ENCODE measurements around the gene SMIM36. TPM values are rescaled to one million over a fixed set of nuclear protein-coding genes. Genes with fewer than 3 reads are reported as not detected.
A peak's percentile ranks its signal among the peaks of the same experiment; 100 is the strongest.

SMIM36 gene
- total RNA-seq (2014; rRNA removed; shearing (Covaris generic)): not detected in 2 replicates

DNA sequence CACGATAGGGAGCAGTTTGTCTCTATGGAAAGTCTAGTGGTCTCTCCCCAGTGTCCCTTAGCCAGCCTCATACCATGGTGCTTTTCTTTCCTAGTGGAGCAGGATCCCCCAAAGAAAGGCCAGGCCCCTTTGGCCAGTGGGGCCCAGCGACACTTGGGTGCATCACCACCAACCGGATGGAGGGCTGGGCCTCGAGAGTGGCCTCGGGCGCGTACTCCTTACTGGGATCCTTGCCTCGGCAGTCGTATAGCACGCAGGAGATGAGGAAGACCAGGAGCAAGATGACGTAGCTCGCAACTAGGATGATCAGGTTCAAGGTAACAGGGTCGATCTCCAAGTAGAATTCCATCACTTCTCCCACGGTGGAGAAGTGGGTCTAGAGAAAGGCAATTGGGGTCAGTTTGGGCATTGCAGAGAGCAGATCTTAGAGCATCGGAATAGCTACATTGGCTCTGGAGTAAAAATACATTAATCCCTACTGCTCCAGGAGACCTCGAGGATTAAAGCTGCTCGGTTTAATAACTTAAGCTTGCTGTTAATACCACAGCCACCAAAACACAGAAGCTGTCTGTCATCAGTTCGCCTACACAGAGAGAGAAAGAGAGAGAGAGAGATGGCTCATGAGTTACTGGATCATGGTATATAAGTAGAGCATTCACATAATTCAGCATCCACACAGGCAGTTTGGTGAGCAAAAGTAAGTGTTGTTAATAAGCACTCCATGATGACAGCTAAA lies at the start of gene SMIM36:
TSS of gene SMIM36 (minus strand) at position 467 of the 736 bp plus-strand sequence.
- H3K27ac ChIP-seq: no peak within 1 kb of the TSS
- no peaks in the 10 kb centered on the region for H3K27me3 ChIP-seq
- H3K4me1 ChIP-seq: no peaks in the 10 kb centered on the region
- H3K4me3 ChIP-seq: no peak within 1 kb of the TSS
- H3K9me3 ChIP-seq (replicated peaks): no peaks in the 10 kb centered on the region
- no peak for DNase-seq
- no peaks in the 10 kb centered on the region for H3K36me3 ChIP-seq

DNA sequence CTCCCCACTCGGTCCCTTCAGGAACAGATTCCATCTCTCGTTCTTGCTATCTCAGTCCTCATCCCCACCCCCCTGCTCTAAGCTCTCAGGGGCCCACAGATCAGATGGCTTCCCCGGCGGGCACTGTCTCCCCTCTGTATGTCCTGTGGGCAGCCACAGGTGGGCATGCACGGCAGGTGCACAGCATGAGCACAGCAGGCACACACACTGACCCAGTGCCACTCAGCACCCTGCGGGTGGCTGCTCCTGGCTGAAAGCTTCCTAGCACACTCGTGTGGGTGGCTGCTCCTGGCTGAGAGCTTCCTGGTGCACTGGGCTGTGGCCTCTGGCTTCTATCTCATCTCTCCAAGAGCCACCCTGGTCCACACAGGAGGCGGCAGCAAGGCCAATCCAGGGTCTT lies 44.5 kb upstream of the SMIM36 start:
- H3K36me3 ChIP-seq: no peaks in the 10 kb centered on the region
- no peak overlapping the region for H3K4me3 ChIP-seq
- no peaks in the 10 kb centered on the region for H3K9me3 ChIP-seq (replicated peaks)
- H3K27me3 ChIP-seq: no peaks in the 10 kb centered on the region
- no peak overlapping the region for H3K27ac ChIP-seq
- no peak for DNase-seq
- no peaks in the 10 kb centered on the region for H3K4me1 ChIP-seq

DNA sequence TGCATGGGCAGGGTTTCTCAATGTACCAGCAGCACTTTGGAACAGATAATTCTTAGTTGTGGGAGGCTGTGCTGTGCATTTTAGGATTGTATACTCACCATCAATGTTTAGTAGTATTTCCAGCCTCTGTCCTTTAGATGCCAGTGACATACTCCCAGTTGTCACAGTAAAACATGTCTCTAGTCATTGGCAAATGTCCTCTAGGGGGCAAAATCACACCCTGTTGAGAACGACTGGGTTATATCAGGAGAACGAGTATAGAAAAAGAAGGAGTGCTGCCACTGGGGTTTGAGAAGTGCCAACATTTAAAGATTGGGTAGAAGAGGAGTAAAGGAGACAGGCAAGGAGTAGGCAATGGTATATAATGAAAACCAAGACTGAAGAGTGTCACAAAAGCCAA lies 37.9 kb upstream of the SMIM36 start:
- no peak overlapping the region for H3K27ac ChIP-seq
- H3K27me3 ChIP-seq: no peaks in the 10 kb centered on the region
- no peak overlapping the region for H3K4me3 ChIP-seq
- peak in 1 of 2 experiments; percentile 51 for DNase-seq
- H3K36me3 ChIP-seq: no peaks in the 10 kb centered on the region
- H3K9me3 ChIP-seq (replicated peaks): no peaks in the 10 kb centered on the region
- no peaks in the 10 kb centered on the region for H3K4me1 ChIP-seq

DNA sequence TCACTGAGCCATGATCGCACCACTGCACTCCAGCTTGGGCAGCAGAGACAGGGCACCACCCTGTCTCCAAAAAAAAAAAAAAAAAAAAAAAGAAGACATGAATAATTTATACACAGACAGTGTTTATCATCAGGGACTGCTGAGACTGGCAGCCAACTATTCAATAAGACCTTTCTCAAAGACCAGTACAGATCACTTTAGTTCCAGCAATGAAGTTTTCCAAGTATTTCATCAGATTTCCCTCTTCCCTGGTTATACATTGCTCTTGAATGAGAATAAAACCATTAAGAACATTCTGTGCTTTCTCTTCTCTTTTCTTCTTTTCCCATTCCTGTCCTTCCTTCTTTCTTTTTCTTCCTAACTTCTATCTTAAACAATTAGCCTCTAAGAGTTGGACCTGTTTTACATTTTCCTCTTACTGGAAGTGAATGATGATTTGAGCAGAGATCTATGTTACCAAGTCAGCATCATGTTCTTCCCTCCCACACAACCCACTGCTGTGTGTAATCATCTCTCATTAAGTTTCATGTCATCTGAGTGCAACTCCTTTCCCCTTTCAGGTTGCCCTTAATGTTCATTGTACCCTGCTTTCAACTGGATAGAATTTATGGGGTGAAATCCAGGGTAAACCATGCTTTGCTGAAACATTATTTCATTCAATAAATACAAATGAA lies 35.9 kb upstream of the SMIM36 start:
- Histone ChIP-seq H3K4me1 (no peaks in the 10 kb centered on the region), H3K27me3 (no peaks in the 10 kb centered on the region), H3K4me3 (no peak overlapping the region), H3K27ac (no peak overlapping the region), H3K9me3 (replicated peaks) (no peaks in the 10 kb centered on the region), H3K36me3 (no peaks in the 10 kb centered on the region)
- no peak for DNase-seq

DNA sequence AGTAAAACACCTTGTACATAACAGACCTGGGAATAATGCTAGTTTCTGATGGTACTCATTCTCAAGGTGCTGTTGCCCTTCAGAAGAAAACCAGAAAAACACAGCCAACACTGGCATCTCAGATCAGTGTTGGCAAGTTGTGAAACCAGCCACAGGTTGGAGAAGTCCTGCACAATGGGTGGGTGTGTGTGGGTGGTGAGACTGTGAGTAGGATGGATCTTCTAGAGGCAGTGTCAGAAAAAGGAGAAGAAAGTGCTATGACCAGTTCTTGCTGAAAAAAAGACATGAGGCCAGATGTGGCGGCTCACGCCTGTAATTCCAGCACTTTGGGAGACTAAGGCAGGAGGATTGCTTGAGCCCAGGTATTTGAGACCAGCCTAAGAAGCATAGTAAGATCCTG lies 35.2 kb upstream of the SMIM36 start:
- Histone ChIP-seq H3K4me1 (no peaks in the 10 kb centered on the region), H3K27me3 (no peaks in the 10 kb centered on the region), H3K4me3 (no peak overlapping the region), H3K36me3 (no peaks in the 10 kb centered on the region), H3K27ac (no peak overlapping the region), H3K9me3 (replicated peaks) (no peaks in the 10 kb centered on the region)
- no peak for DNase-seq

DNA sequence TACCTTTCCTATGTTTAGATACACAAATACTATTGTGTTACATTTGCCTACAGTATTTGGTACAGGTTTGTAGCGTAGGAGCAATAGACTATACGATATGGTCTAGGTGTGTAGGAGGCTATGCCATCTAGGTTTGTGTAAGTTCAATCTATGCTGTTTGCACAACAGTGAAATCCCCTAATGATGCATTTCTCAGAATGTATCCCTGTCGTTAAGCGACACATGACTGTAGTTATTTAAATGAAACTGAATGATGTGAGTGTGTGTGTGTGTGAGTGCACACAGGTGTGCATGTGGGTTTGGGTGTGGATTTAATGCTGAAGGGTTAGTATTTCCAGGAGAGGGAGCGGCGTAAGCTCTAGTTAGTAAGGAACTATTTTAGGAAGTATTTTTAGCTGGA lies 34.6 kb upstream of the SMIM36 start:
- H3K4me3 ChIP-seq: no peak overlapping the region

DNA sequence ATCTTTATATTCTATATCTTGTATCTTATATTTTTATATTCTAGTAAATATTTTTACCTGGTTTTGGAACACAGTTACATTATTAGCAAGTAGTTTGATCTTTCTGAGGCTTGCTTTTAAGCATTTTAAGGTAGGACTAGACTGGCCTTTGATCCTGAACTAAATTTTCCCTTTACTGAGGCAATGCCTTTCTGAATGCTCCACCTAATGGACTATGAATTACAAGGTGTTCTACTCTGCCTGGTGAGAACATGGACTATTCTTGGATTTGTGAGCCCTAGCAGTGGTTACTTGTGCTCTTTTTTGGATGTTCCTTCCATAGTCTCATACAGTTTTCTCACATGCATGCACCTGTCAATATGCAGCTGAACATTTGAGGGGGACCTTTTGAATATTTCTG lies 32.5 kb upstream of the SMIM36 start:
- Histone ChIP-seq H3K4me3 (no peak overlapping the region), H3K4me1 (no peaks in the 10 kb centered on the region), H3K27ac (no peak overlapping the region), H3K27me3 (no peaks in the 10 kb centered on the region), H3K9me3 (replicated peaks) (no peaks in the 10 kb centered on the region), H3K36me3 (no peaks in the 10 kb centered on the region)
- no peak for DNase-seq

More for the DNA sequence above, 34.6 kb upstream of the SMIM36 start:
- H3K27ac ChIP-seq: no peak overlapping the region
- no peak for DNase-seq
- no peaks in the 10 kb centered on the region for H3K36me3 ChIP-seq
- H3K4me1 ChIP-seq: no peaks in the 10 kb centered on the region
- no peaks in the 10 kb centered on the region for H3K9me3 ChIP-seq (replicated peaks)
- no peaks in the 10 kb centered on the region for H3K27me3 ChIP-seq

DNA sequence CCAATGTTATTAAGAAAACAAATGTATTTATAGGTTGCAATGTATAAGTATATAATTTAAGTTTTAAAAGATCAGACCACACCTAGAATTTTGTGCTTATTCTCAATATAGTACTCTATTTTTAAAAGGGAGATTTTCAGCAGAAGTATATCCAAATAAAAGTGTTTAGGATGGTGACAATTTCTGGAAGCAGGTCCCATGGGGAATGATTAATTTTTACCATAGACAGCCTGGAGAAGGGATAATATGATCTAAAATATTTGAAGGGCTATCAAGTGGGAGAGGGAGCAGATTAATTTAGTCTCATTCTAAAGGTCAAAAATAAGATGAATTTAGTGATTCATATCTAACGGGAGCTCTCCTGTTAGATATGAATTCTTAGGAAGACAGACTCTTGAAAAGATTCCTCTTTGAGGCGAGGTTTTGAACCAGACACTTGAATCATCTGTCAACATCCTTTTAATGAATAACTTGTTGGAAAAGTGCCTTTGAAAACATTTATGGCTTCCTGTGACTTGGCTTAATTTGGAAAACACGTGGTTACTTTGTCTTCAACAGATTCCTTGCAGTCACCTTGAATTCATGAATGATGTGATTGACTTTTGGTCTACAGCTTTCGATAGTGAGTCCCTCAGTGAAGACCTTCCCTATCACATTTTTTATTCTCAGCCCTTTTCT lies 29.3 kb upstream of the SMIM36 start:
- Histone ChIP-seq H3K9me3 (replicated peaks) (no peaks in the 10 kb centered on the region), H3K27ac (no peak overlapping the region), H3K36me3 (no peaks in the 10 kb centered on the region), H3K4me1 (no peaks in the 10 kb centered on the region), H3K4me3 (no peak overlapping the region), H3K27me3 (no peaks in the 10 kb centered on the region)
- DNase-seq: no peak

DNA sequence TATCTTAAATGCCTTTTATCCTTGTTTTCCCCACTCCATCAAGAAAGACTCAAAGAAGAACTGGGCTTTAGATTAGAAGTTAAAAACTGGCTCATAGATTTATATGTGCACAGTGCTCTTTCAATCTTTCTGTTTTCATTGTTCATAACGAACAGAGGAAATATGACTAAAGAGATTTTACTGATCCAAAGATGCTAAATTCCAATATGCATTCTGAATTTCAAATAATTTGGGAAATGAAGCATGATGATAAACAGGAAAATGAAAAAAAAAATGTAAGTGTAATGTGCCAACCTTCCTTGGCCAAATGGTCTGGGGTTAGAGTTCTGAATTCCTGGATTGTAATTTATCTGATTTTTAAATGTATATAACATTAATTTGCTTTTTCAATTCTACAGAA lies 25.0 kb upstream of the SMIM36 start:
- Histone ChIP-seq H3K36me3 (no peaks in the 10 kb centered on the region), H3K27me3 (no peaks in the 10 kb centered on the region), H3K27ac (no peak overlapping the region), H3K4me1 (no peaks in the 10 kb centered on the region), H3K4me3 (no peak overlapping the region), H3K9me3 (replicated peaks) (no peaks in the 10 kb centered on the region)
- DNase-seq: no peak

DNA sequence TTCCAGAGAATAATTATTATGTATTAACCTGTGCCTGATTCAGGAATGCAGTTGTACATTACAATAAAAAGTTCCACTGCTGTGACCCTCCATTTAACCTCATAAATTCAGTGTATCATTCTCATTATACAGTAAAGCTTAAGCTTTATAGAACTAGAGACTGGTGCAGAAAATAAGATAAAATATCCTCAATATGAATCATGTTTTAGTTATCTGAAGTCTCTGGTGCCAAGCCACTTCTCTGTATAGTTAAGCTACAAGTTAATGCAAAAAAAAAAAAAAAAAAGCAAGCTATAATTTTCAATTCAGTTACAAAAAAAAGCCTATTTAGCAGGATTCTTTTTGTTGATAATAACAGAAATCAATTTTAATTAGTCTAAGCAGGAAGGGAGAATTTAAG lies 22.4 kb upstream of the SMIM36 start:
- Histone ChIP-seq H3K27me3 (no peaks in the 10 kb centered on the region), H3K4me3 (no peak overlapping the region), H3K9me3 (replicated peaks) (no peaks in the 10 kb centered on the region), H3K4me1 (no peaks in the 10 kb centered on the region), H3K36me3 (no peaks in the 10 kb centered on the region), H3K27ac (no peak overlapping the region)
- no peak for DNase-seq

DNA sequence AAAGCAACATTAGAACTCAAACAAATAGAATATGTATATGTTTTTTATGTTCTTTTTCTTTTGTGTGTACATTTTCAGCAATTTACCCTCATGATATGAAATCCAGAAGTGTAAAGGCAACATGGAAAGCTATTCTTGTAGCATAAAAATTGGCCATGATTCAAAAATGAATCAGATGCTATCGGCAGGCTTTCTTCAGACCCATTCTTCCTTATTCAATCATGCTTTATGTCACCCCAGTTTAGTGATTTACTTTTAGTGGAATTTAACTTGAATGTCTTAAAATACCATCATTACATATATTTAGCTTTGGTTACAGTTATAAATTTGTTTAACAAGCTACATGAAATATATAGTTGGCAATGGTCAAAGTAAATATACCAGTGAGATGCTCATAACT lies 21.4 kb upstream of the SMIM36 start:
- no peaks in the 10 kb centered on the region for H3K4me1 ChIP-seq
- no peak overlapping the region for H3K27ac ChIP-seq
- H3K36me3 ChIP-seq: no peaks in the 10 kb centered on the region
- no peak for DNase-seq
- no peaks in the 10 kb centered on the region for H3K9me3 ChIP-seq (replicated peaks)
- H3K4me3 ChIP-seq: no peak overlapping the region
- H3K27me3 ChIP-seq: no peaks in the 10 kb centered on the region

DNA sequence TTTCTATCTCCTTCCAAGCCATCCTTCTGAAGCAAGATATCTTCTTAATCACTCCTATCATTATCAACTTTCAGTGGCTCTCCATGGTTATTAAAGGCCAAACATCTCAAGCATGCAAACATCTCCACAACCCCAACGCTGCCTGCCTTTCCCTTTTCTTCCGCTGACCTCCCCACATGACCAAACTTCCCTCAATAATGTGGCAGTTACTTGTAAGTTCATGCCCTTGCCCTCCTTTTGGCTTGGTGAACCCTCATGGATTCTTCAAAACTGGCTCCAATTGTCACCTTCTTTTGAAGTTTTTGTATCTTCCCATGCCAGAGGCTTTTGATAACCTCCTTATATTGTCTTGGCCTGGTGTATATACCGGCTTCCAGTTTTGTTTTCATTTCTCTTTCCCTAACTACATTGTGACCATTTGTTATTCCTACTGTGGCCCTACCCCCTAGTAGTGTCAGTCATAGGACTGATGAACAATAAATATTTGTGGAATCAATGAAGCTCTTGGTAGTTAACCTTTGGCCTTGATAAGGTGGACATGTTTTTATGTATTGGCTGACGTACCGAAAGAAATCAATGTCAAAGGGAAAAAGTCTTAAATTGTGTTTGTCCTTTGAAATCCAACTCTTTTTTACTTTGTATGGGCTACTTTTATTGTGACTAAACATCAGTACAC lies 19.9 kb upstream of the SMIM36 start:
- DNase-seq: no peak
- Histone ChIP-seq H3K36me3 (no peaks in the 10 kb centered on the region), H3K27ac (no peak overlapping the region), H3K27me3 (no peaks in the 10 kb centered on the region), H3K9me3 (replicated peaks) (no peaks in the 10 kb centered on the region), H3K4me1 (no peaks in the 10 kb centered on the region), H3K4me3 (no peak overlapping the region)

DNA sequence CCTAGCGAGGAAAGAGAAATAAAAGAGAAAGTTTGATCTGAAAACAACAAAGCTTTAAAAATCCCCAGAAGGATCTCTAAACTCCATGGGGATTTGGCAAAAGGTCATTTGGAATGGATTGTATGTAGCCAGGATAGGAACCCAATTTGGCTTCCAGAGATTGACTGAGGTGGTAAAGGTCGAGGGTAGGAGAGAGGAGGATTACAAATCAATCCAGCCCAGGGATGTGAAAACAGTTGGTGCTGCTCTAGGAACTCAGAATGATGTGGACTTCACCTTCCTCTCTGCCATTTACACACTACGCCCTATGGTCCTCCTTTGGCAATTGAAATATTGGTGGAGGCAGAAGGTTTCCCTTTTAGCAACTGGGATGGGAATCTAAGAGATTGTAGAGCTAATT lies 18.8 kb upstream of the SMIM36 start:
- Histone ChIP-seq H3K4me1 (no peaks in the 10 kb centered on the region), H3K36me3 (no peaks in the 10 kb centered on the region), H3K4me3 (no peak overlapping the region), H3K27me3 (no peaks in the 10 kb centered on the region), H3K27ac (no peak overlapping the region), H3K9me3 (replicated peaks) (no peaks in the 10 kb centered on the region)
- no peak for DNase-seq

DNA sequence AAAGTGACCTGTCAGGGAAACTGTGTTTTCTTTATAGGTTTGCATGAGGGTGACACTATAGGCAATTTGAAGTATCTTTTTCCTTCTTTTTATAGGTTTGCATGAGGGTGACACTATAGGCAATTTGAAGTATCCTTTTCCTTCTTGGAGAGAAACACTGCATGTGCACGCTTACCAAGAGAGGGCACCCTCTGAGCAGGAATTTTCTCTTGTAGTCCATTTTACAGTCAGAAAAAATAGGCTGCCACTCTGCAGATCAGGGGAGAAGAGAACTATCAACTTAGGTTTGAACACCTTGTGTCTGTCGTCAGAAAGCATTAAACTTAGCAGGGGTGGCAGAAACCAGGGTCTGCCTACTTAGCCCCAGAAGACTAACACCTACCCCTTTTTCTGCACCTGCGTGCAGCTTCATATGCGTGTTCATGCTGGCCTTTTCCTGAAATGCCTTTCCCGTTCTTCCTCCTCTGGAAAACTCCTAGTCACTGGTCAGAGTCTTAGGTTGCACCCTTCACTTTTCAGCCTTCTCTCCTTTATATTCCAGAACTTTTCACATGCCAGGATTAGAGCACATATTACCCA lies 16.4 kb upstream of the SMIM36 start:
- Histone ChIP-seq H3K4me3 (no peak overlapping the region), H3K27ac (no peak overlapping the region), H3K4me1 (no peaks in the 10 kb centered on the region), H3K27me3 (no peaks in the 10 kb centered on the region), H3K36me3 (no peaks in the 10 kb centered on the region), H3K9me3 (replicated peaks) (no peaks in the 10 kb centered on the region)
- peak; percentile 25 to 57 for DNase-seq

Data from SJCRH30 (cell line).